Loucy (cell line): ENCODE measurements around the gene SEZ6.
"Not testable (repeated sequence)": the region's sequence is repeated elsewhere in the genome, so short reads cannot be mapped to it uniquely, and the experiment has no call there.

Source experiments
- H2AFZ ChIP-seq: fragments of 200-600 bp; sonication (generic); 2 replicates; pipeline ENCODE4 v1.6.0; 2016; ENCODE audit warnings: antibody characterized with exemption, mild to moderate bottlenecking, low read length, moderate library complexity
- H3F3A ChIP-seq: fragments of 200-600 bp; 2 replicates; pipeline ENCODE4 v1.6.0; 2016; ENCODE audit warnings: antibody characterized with exemption, low read depth, mild to moderate bottlenecking
- H3K27me3 ChIP-seq: fragments of 200-600 bp; sonication (generic); 2 replicates; pipeline ENCODE4 v1.6.1; 2014; ENCODE audit warnings: low read length, mild to moderate bottlenecking; ENCODE audit not compliant: insufficient read depth, poor library complexity, severe bottlenecking
- H3K36me3 ChIP-seq: fragments of 200-600 bp; sonication (generic); 2 replicates; pipeline ENCODE4 v1.6.1; 2016; ENCODE audit warnings: low read length; ENCODE audit not compliant: insufficient read depth
- H3K4me1 ChIP-seq: fragments of 200-600 bp; sonication (generic); 2 replicates; pipeline ENCODE4 v1.5.1; 2014; ENCODE audit warnings: low read length, mild to moderate bottlenecking; ENCODE audit not compliant: insufficient read depth, poor library complexity, severe bottlenecking
- H3K4me2 ChIP-seq: fragments of 200-600 bp; sonication (generic); 2 replicates; pipeline ENCODE4 v1.6.0; 2014; ENCODE audit warnings: antibody characterized with exemption, low read length, low read depth, mild to moderate bottlenecking; ENCODE audit not compliant: poor library complexity, severe bottlenecking
- H3K4me3 ChIP-seq: fragments of 200-600 bp; sonication (generic); 2 replicates; pipeline ENCODE4 v1.5.1; 2014; ENCODE audit warnings: low read length, mild to moderate bottlenecking, mixed read lengths; ENCODE audit not compliant: poor library complexity, severe bottlenecking
- H3K79me2 ChIP-seq: fragments of 200-600 bp; sonication (generic); 2 replicates; pipeline ENCODE4 v1.6.1; 2014; ENCODE audit warnings: low read length; ENCODE audit not compliant: insufficient read depth
- H3K9ac ChIP-seq: fragments of 200-600 bp; sonication (generic); 2 replicates; pipeline ENCODE4 v1.6.0; 2014; ENCODE audit warnings: mild to moderate bottlenecking, low read depth, low read length, moderate library complexity; ENCODE audit not compliant: poor library complexity, severe bottlenecking
- H3K9me2 ChIP-seq: fragments of 200-600 bp; sonication (generic); replicated peaks from 2 replicates; pipeline ENCODE4 v1.6.1; 2016; ENCODE audit warnings: low read depth, low read length, mixed read lengths
- H3K9me3 ChIP-seq: fragments of 200-600 bp; sonication (generic); 2 replicates; pipeline ENCODE4 v1.6.1; 2014; ENCODE audit warnings: mild to moderate bottlenecking, antibody characterized with exemption, low read length, low read depth; ENCODE audit not compliant: insufficient read depth
- H4K20me1 ChIP-seq: fragments of 200-600 bp; sonication (generic); 2 replicates; pipeline ENCODE4 v1.6.0; 2014; ENCODE audit warnings: antibody characterized with exemption, low read length, mild to moderate bottlenecking; ENCODE audit not compliant: insufficient read depth, poor library complexity, severe bottlenecking
- EZH2phosphoT487 ChIP-seq: fragments of 200-600 bp; IDR thresholded peaks from 2 replicates; pipeline ENCODE4 v1.6.1; 2018; ENCODE audit warnings: antibody characterized with exemption, mild to moderate bottlenecking, moderate library complexity, borderline replicate concordance
- TF ChIP-seq, protein P1 (sequence below): fragments of 200-600 bp; sonication (generic); conservative IDR thresholded peaks from 2 replicates; pipeline ENCODE4 v1.5.1; 2014; ENCODE audit warnings: mild to moderate bottlenecking, antibody characterized with exemption, low read length

Gene SEZ6

DNA sequence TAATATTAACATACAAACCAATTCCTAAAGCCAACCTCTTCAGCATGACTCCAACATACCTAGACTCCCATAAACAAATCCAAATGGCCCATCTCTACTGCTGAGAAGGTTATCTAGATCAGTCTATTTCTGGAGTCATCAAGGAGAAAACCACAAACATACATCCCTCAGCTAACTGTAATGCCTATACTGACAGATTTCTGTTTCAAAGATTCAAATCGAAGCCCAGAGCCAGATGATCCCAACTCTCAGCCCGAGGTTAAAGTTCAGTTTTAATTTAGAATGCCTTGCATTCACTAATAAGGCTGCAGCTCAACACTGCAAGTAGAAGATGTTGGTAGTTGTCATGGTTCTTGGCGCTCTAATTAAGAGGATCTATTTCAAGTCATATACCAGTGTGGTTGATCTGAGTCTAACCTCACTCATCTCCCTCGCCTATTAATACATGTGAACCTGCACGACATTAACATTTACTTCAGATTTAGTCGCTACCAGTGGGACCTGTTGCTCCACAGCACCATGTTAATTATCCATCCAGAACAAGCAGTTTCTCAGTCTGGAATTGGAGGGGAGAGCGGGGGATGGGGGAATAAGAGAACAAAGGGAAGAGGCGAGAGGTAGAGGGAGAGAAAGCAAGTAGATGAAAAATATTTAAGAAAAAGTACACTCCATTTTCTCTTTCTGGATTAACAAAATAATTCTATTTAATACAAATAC, 69.9 kb downstream of the SEZ6 start:
- peaks cover 42% of the 10 kb centered on the region; the same call in 1 of the 2 replicates for H3K36me3 ChIP-seq
- H3K9ac ChIP-seq, result no peak overlapping the region
- peaks cover 96% of the 10 kb centered on the region for H3K79me2 ChIP-seq
- no peak overlapping the region for H2AFZ ChIP-seq
- no peaks in the 10 kb centered on the region for H3K9me3 ChIP-seq
- H3F3A ChIP-seq, result no peaks in the 10 kb centered on the region
- TF ChIP-seq EZH2phosphoT487, result no peak
- TF ChIP-seq, protein P1, sequence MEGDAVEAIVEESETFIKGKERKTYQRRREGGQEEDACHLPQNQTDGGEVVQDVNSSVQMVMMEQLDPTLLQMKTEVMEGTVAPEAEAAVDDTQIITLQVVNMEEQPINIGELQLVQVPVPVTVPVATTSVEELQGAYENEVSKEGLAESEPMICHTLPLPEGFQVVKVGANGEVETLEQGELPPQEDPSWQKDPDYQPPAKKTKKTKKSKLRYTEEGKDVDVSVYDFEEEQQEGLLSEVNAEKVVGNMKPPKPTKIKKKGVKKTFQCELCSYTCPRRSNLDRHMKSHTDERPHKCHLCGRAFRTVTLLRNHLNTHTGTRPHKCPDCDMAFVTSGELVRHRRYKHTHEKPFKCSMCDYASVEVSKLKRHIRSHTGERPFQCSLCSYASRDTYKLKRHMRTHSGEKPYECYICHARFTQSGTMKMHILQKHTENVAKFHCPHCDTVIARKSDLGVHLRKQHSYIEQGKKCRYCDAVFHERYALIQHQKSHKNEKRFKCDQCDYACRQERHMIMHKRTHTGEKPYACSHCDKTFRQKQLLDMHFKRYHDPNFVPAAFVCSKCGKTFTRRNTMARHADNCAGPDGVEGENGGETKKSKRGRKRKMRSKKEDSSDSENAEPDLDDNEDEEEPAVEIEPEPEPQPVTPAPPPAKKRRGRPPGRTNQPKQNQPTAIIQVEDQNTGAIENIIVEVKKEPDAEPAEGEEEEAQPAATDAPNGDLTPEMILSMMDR, result no peak
- H3K4me3 ChIP-seq, result no peak overlapping the region
- H4K20me1 ChIP-seq, result peaks cover 78% of the 10 kb centered on the region
- no peaks in the 10 kb centered on the region for H3K27me3 ChIP-seq
- H3K4me1 ChIP-seq, result peaks cover 14% of the 10 kb centered on the region
- no peaks in the 10 kb centered on the region for H3K9me2 ChIP-seq
- H3K4me2 ChIP-seq, result no peak overlapping the region

DNA sequence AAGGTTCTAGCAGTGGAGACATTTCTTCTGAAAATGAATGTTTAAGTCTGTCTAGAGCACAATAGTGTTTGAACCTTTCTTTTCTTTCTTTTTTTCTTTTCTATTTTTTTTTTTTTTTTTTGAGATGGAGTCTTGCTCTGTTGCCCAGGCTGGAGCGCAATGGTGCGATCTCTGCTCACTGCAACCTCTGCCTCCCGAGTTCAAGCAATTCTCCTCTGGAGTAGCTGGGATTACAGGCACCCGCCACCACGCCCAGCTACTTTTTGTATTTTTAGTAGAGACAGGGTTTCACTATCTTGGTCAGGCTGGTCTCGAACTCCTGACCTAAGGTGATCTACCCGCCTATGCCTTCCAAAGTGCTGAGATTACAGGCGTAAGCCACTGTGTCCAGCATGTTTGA, 71.3 kb downstream of the SEZ6 start:
- H3K4me1 ChIP-seq, H3K9me3 ChIP-seq, H2AFZ ChIP-seq, H3K27me3 ChIP-seq, H3K4me3 ChIP-seq, H3K9ac ChIP-seq, H3F3A ChIP-seq, H3K4me2 ChIP-seq, H3K9me2 ChIP-seq: not testable (repeated sequence)
- Histone ChIP-seq H3K79me2 (peaks cover 96% of the 10 kb centered on the region), H3K36me3 (peaks cover 33% of the 10 kb centered on the region; the same call in 1 of the 2 replicates), H4K20me1 (peaks cover 76% of the 10 kb centered on the region)

DNA sequence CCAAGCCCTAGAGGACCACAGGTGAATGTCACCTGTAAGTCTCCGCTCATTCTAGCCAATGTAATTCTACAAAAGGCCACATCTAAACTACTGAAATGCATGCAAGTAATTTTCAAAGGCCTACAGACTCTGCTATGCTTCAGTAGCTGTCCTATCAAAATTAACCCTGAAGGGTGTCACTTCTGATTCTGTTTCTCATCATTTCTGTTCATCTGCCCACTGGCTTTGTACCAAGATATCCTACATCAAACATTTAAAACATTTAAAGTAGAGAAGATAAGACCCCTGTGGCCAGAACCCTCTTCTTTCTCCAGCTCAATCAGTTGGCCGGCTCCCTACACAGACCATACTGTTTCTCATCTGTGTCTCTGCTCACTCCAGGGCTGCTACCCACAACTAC, 76.0 kb downstream of the SEZ6 start:
- Histone ChIP-seq H3K9ac (no peak overlapping the region), H3F3A (no peaks in the 10 kb centered on the region), H3K36me3 (peaks cover 31% of the 10 kb centered on the region; the same call in 1 of the 2 replicates), H4K20me1 (peaks cover 71% of the 10 kb centered on the region), H3K9me2 (no peaks in the 10 kb centered on the region), H3K4me2 (no peak overlapping the region), H3K4me3 (no peak overlapping the region), H3K4me1 (peaks cover 27% of the 10 kb centered on the region), H2AFZ (no peak overlapping the region), H3K27me3 (no peaks in the 10 kb centered on the region), H3K9me3 (no peaks in the 10 kb centered on the region), H3K79me2 (peaks cover 92% of the 10 kb centered on the region)
- no peak for TF ChIP-seq EZH2phosphoT487
- TF ChIP-seq, protein P1, result no peak

DNA sequence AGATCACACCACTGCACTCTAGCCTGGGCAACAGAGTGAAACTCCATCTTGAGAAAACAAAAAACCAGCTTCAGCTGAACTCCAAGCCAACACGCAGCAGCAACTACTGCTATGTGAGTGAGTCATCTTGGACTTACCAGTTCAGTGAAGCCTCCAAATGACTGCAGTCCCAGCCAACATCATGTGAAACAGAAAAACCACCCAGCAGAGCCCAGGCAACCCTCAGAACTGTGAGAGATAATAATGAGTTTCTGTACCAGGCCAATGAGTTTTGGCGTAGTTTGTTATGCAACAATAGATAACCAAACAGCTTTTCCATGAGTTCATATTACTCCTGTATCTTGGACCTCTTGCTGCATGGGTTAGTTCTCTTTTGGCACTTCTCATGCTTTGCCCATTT, 77.8 kb downstream of the SEZ6 start:
- Histone ChIP-seq H4K20me1 (peaks cover 63% of the 10 kb centered on the region), H3F3A (no peaks in the 10 kb centered on the region), H3K4me3 (no peak overlapping the region), H3K36me3 (peaks cover 41% of the 10 kb centered on the region; the same call in 1 of the 2 replicates), H3K9me3 (no peaks in the 10 kb centered on the region), H3K9me2 (no peaks in the 10 kb centered on the region), H2AFZ (no peak overlapping the region), H3K9ac (no peak overlapping the region), H3K27me3 (no peaks in the 10 kb centered on the region), H3K4me1 (peaks cover 27% of the 10 kb centered on the region), H3K4me2 (no peak overlapping the region), H3K79me2 (peaks cover 89% of the 10 kb centered on the region)
- TF ChIP-seq, protein P1, result no peak
- TF ChIP-seq EZH2phosphoT487, result no peak
